CD4-positive, CD25-positive, alpha-beta regulatory T cell (primary cell): Measurements from ENCODE around the gene PLCL1. TPM values are rescaled to one million over a fixed set of nuclear protein-coding genes. Genes with fewer than 3 reads are reported as not detected.
A peak's percentile ranks its signal among the peaks of the same experiment; 100 is the strongest.

ENCODE experiments used
- ATAC-seq, 2 donors: fragments of 150-1000 bp; cut with Tn5 transposase; one replicate each; pipeline ENCODE4 v1.10.0; 2021; ENCODE audit warnings: low read depth in 2 of 2, moderate number of reproducible peaks in 2 of 2, moderate library complexity in 1 of 2
- DNase-seq, 3 donors: peaks; one replicate each; pipeline versions ENCODE4 v3.0.0 to v3.0.0-alpha.2; 2012 to 2022; ENCODE audit warnings: mixed read lengths in 1 of 3
- H3K27ac ChIP-seq: one replicate; pipeline ENCODE4 v1.7.0; 2013; ENCODE audit warnings: mild to moderate bottlenecking, low read length; ENCODE audit not compliant: insufficient read depth, poor library complexity, severe bottlenecking
- H3K27me3 ChIP-seq: one replicate; pipeline ENCODE4 v1.7.0; 2013; ENCODE audit warnings: low read length; ENCODE audit not compliant: control insufficient read depth, insufficient read depth
- H3K36me3 ChIP-seq: one replicate; pipeline ENCODE4 v1.7.0; 2013; ENCODE audit warnings: mild to moderate bottlenecking, low read length, moderate library complexity; ENCODE audit not compliant: control insufficient read depth, insufficient read depth
- H3K4me1 ChIP-seq: 2 replicates; pipeline ENCODE4 v1.7.0; 2013; ENCODE audit warnings: mild to moderate bottlenecking, low read length; ENCODE audit not compliant: insufficient read depth, control insufficient read depth, poor library complexity, severe bottlenecking
- H3K4me3 ChIP-seq: one replicate; pipeline ENCODE4 v1.7.0; 2013; ENCODE audit warnings: low read depth, mild to moderate bottlenecking, low read length, moderate library complexity
- H3K9me3 ChIP-seq, 2 experiments: 1 replicate in 1 of 2; 2 replicates in 1 of 2; pipeline ENCODE4 v1.7.0; 2013; ENCODE audit warnings: low read length in 2 of 2, mild to moderate bottlenecking in 1 of 2, moderate library complexity in 1 of 2; ENCODE audit not compliant: control insufficient read depth in 2 of 2
- H3K27ac Mint-ChIP-seq, 3 donors: one replicate each; pipeline ENCODE4 v1.8.0; 2020 to 2022; ENCODE audit warnings: mild to moderate bottlenecking in 3 of 3, mixed read lengths in 3 of 3, moderate library complexity in 2 of 3
- H3K27me3 Mint-ChIP-seq: one replicate; pipeline ENCODE4 v1.8.0; 2022; ENCODE audit warnings: mild to moderate bottlenecking, mixed read lengths
- H3K36me3 Mint-ChIP-seq: one replicate; pipeline ENCODE4 v1.8.0; 2020; ENCODE audit warnings: mixed read lengths
- H3K4me1 Mint-ChIP-seq, 4 donors: one replicate each; pipeline ENCODE4 v1.8.0; 2020 to 2022; ENCODE audit warnings: mixed read lengths in 4 of 4, mild to moderate bottlenecking in 1 of 4
- H3K4me3 Mint-ChIP-seq, 4 donors: one replicate each; pipeline ENCODE4 v1.8.0; 2020 to 2022; ENCODE audit warnings: mild to moderate bottlenecking in 4 of 4, mixed read lengths in 4 of 4, moderate library complexity in 3 of 4
- H3K9me3 Mint-ChIP-seq, 7 donors: one replicate each; pipeline ENCODE4 v1.8.0; 2020 to 2022; ENCODE audit warnings: mixed read lengths in 7 of 7, mild to moderate bottlenecking in 3 of 7, moderate library complexity in 2 of 7
- polyA plus RNA-seq, 4 donors: library from polyadenylated mRNA; unstranded; fragments of 300-500 nt; fragmentation: Illumina TruSeq; gene quantifications; one replicate each; pipeline ENCODE4 v1.2.3, GENCODE V29; 2021
- total RNA-seq: library from RNA; stranded (reverse); gene quantifications from one replicate; pipeline ENCODE4 v1.2.3, GENCODE V29; 2022

Gene PLCL1
- total and polyA plus RNA-seq, 5 donors from 2014 or later: 17.3 to 37.8 (median 19.2) TPM

DNA sequence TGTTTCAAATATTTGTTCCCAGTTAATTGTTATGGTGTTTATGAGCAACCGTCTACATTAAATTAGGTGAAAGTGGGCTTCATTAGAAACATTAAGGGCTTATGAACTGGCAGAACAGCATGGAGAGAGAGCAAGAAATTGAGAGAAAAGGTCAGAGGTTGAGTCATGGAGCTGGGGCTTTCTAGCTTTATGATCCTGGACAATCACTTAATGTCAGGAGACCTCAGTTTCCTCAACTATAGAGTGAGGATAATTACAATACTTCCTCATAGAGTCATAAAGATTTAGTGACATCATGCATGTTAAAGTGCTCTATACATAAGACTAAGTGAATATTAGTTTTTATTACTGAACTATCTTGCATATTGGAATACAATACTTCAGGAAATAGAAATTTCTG is 83.9 kb downstream of the PLCL1 start:
- peaks cover 7% of the 10 kb centered on the region for H3K36me3 ChIP-seq
- Mint-ChIP-seq H3K4me1 (peaks cover 52 to 79% (median 57%) of the 10 kb centered on the region in 4 donors), H3K4me3 (peak overlapping the region in 1 of 4 donors; percentile 26), H3K9me3 (peaks cover 0 to 3% (median 0%) of the 10 kb centered on the region in 7 donors), H3K27ac (peak overlapping the region in 2 of 3 donors; percentile 48 to 91), H3K36me3 (peaks cover 20% of the 10 kb centered on the region), H3K27me3 (no peaks in the 10 kb centered on the region)
- H3K9me3 ChIP-seq: no peaks in the 10 kb centered on the region
- ATAC-seq: no peak
- peak overlapping the region; percentile 33 for H3K4me3 ChIP-seq
- H3K27ac ChIP-seq: peak overlapping the region; percentile 70
- peaks cover 45% of the 10 kb centered on the region for H3K4me1 ChIP-seq
- H3K27me3 ChIP-seq: no peaks in the 10 kb centered on the region
- no peak for DNase-seq

GRCh38 chr2:197889041-197889440 is 84.6 kb downstream of the PLCL1 start:
- Mint-ChIP-seq H3K27ac (peak overlapping the region; percentile 89 to 99 (median 90)), H3K27me3 (no peaks in the 10 kb centered on the region), H3K4me1 (peaks cover 52 to 80% (median 58%) of the 10 kb centered on the region in 4 donors), H3K36me3 (peaks cover 19% of the 10 kb centered on the region), H3K4me3 (peak overlapping the region; percentile 46 to 79 (median 66)), H3K9me3 (peaks cover 0 to 3% (median 0%) of the 10 kb centered on the region in 7 donors)
- DNase-seq: peak; percentile 16 to 86 (median 44)
- no peaks in the 10 kb centered on the region for H3K9me3 ChIP-seq
- ATAC-seq: peak; percentile 89 to 92
- peaks cover 6% of the 10 kb centered on the region for H3K36me3 ChIP-seq
- peaks cover 52% of the 10 kb centered on the region for H3K4me1 ChIP-seq
- H3K4me3 ChIP-seq: peak overlapping the region; percentile 75
- no peaks in the 10 kb centered on the region for H3K27me3 ChIP-seq
- peak overlapping the region; percentile 70 for H3K27ac ChIP-seq

DNA sequence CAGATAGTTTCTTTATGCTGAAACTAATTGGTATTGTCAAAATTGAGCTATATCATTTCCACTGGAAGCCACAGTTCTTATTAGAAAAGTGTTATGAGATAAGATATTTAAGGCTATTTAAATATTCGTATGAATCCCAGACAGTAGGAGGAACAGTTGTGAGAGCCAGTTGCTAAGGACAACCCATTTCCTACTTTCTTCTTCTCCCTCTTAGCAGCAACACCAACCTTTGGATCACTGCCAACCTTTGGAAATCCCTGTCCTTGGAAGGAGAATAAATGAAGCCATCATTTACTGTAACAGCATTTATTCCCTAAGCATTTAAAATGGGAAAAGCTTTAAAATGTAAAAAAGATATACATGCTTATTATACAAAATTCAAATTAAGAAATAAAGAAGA is 85.8 kb downstream of the PLCL1 start:
- Histone ChIP-seq H3K9me3 (no peaks in the 10 kb centered on the region), H3K36me3 (peaks cover 3% of the 10 kb centered on the region), H3K27me3 (no peaks in the 10 kb centered on the region), H3K4me1 (peaks cover 61% of the 10 kb centered on the region), H3K4me3 (peak overlapping the region; percentile 33), H3K27ac (peak overlapping the region; percentile 70)
- Mint-ChIP-seq H3K36me3 (peaks cover 13% of the 10 kb centered on the region), H3K27ac (peak overlapping the region; percentile 51 to 99 (median 90)), H3K4me1 (peaks cover 55 to 85% (median 64%) of the 10 kb centered on the region in 4 donors), H3K4me3 (no peak overlapping the region), H3K9me3 (no peaks in the 10 kb centered on the region), H3K27me3 (no peaks in the 10 kb centered on the region)
- DNase-seq: no peak
- ATAC-seq: no peak

GRCh38 chr2:197891897-197892442 is 87.6 kb downstream of the PLCL1 start:
- DNase-seq (peak in 2 of 3 donors; percentile 39 to 72), ATAC-seq (peak; percentile 36 to 54)
- no peaks in the 10 kb centered on the region for H3K9me3 Mint-ChIP-seq
- Histone ChIP-seq H3K27ac (peak overlapping the region; percentile 71), H3K4me1 (peaks cover 61% of the 10 kb centered on the region), H3K36me3 (no peaks in the 10 kb centered on the region), H3K4me3 (peak overlapping the region; percentile 78), H3K27me3 (no peaks in the 10 kb centered on the region), H3K9me3 (no peaks in the 10 kb centered on the region)
- peaks cover 54 to 87% (median 67%) of the 10 kb centered on the region in 4 donors for H3K4me1 Mint-ChIP-seq
- H3K27ac Mint-ChIP-seq: peak overlapping the region; percentile 90 to 99 (median 96)
- H3K27me3 Mint-ChIP-seq: no peaks in the 10 kb centered on the region
- peaks cover 10% of the 10 kb centered on the region for H3K36me3 Mint-ChIP-seq
- peak overlapping the region; percentile 71 to 92 (median 84) for H3K4me3 Mint-ChIP-seq

- no peaks in the 10 kb centered on the region for H3K27me3 ChIP-seq
- peaks cover 10% of the 10 kb centered on the region for H3K36me3 Mint-ChIP-seq
- peaks cover 47 to 85% (median 68%) of the 10 kb centered on the region in 4 donors for H3K4me1 Mint-ChIP-seq
- H3K27me3 Mint-ChIP-seq: no peaks in the 10 kb centered on the region
- peak in 2 of 3 donors; percentile 20 to 60 for DNase-seq
- peak overlapping the region; percentile 90 to 97 (median 96) for H3K27ac Mint-ChIP-seq
- peak overlapping the region; percentile 71 for H3K27ac ChIP-seq
- H3K36me3 ChIP-seq: no peaks in the 10 kb centered on the region
- peaks cover 61% of the 10 kb centered on the region for H3K4me1 ChIP-seq
- H3K4me3 Mint-ChIP-seq: peak overlapping the region; percentile 81 to 92 (median 87)
- H3K9me3 Mint-ChIP-seq: no peaks in the 10 kb centered on the region
- ATAC-seq: peak; percentile 39 to 42
- H3K9me3 ChIP-seq: no peaks in the 10 kb centered on the region
- peak overlapping the region; percentile 76 for H3K4me3 ChIP-seq
Observed at GRCh38 chr2:197893403-197894177, 89.2 kb downstream of the PLCL1 start.

DNA sequence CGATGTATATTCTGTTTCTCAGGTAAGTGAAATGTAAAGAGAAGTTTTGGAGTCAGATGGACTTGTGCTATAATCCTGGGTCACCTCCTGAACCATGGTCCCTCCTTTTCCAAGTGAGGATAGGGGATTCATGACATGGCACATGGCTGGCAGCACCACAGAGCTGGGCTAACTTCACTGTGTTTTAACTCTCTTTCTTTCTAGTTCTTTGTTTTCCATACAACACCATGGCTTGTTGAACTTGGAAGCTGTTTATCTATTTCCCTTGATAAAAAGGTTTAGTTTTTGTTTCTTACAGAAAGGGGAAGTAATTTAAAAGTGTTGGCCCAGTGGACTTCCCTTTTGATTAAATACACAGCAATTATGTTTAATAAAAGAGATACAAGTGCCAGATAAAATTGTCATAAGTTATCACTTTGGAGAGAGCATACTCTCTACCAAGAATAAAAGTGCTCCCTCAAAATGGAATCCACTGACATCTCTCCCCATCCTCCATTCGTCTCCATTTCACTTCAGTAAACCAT is 90.4 kb downstream of the PLCL1 start:
- Mint-ChIP-seq H3K27ac (peak overlapping the region; percentile 90 to 97 (median 96)), H3K4me3 (peak overlapping the region; percentile 81 to 92 (median 87)), H3K36me3 (peaks cover 15% of the 10 kb centered on the region), H3K9me3 (no peaks in the 10 kb centered on the region), H3K27me3 (no peaks in the 10 kb centered on the region), H3K4me1 (peaks cover 37 to 80% (median 63%) of the 10 kb centered on the region in 4 donors)
- no peak for DNase-seq
- Histone ChIP-seq H3K4me1 (peaks cover 51% of the 10 kb centered on the region), H3K9me3 (no peaks in the 10 kb centered on the region), H3K27me3 (no peaks in the 10 kb centered on the region), H3K4me3 (peak overlapping the region; percentile 76), H3K36me3 (no peaks in the 10 kb centered on the region), H3K27ac (peak overlapping the region; percentile 71)
- ATAC-seq: no peak

DNA sequence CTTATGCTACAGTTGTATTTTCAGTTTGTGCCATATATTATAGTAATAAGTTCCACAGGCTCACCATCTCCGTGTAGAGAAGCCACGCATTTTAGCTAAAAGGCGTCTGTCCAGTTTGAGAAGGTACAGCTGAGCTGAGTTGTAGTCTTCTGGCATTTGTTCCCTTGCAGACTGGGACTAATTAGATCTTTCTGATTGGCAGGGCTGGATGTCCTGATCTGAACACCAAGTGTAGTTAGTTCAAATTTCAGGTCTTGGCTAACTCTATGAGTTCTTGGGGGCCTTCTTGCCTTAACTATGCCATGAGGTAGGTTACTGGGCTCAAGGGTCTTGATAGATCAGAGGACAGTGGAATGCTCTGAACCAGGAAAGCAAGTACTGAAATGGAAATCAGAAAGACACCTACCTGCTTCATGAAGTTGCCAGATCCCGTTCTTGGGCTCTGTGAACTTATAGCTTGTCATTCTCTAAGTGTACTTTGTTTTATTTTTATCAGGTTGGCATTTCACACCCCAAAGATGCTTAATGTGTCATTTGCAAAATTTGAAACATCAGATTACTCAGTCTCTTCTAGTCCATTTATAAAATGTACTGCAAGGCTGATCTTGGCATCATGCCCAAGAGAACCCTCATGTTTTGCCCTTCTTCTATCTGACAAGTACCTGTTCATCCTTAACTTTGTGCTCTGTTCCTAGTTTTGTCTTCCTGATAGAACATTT is 93.7 kb downstream of the PLCL1 start:
- Histone ChIP-seq H3K27me3 (no peaks in the 10 kb centered on the region), H3K4me1 (peaks cover 21% of the 10 kb centered on the region), H3K4me3 (no peak overlapping the region), H3K27ac (no peak overlapping the region), H3K36me3 (no peaks in the 10 kb centered on the region), H3K9me3 (no peaks in the 10 kb centered on the region)
- no peak overlapping the region for H3K4me3 Mint-ChIP-seq
- H3K9me3 Mint-ChIP-seq: no peaks in the 10 kb centered on the region
- H3K4me1 Mint-ChIP-seq: peaks cover 30 to 78% (median 62%) of the 10 kb centered on the region in 4 donors
- no peak for DNase-seq
- peaks cover 4% of the 10 kb centered on the region for H3K27me3 Mint-ChIP-seq
- no peak overlapping the region for H3K27ac Mint-ChIP-seq
- H3K36me3 Mint-ChIP-seq: peaks cover 19% of the 10 kb centered on the region
- no peak for ATAC-seq
